ENCODE measurements around the gene MAPK13.

DNA sequence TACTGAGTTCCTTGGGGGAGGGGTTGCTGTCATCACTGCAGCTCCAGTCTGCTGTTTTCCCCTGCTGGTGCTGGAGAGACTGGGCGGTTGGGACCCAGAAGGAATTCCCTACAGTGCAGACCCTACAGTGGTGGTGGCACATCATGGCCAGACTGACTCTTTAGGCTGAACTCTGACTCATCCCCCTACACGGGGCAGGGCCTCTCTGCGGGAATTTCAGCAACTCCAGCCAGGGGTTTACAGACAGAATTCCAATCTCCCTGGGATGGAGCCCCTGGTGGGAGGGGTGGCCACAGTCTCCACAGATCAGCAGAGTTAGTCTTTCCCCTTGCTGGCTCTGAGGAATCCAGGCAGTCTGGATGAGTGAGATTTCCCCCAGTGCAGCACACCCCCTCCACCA lies 46.9 kb upstream of the MAPK13 start:
- TF ChIP-seq POLR2AphosphoS5 (IDR thresholded peaks at IDR 0.05), result no peak
- TF ChIP-seq CTCF (IDR thresholded peaks at IDR 0.05), result no peak

Data from prostate gland (tissue), 2 donors.